Lower lobe of right lung (tissue), 2 donors: ENCODE results near the gene CAMK2A. TPM values are rescaled to one million over a fixed set of nuclear protein-coding genes. Genes with fewer than 3 reads are reported as not detected.

Experiments
- ATAC-seq, 2 donors: fragments of 200-7000 bp; cut with Tn5 transposase; one replicate each; pipeline ENCODE4 v1.9.1; 2020 to 2022; ENCODE audit warnings: mild to moderate bottlenecking in 2 of 2, moderate library complexity in 2 of 2
- DNase-seq: peaks from one replicate; pipeline ENCODE4 v3.0.0-alpha.2; 2020
- H3K27ac ChIP-seq: fragments of 200-600 bp; one replicate; pipeline ENCODE4 v1.8.0; 2022
- H3K27me3 ChIP-seq: fragments of 200-600 bp; one replicate; pipeline ENCODE4 v1.8.0; 2022; ENCODE audit warnings: low read depth
- H3K36me3 ChIP-seq: fragments of 200-600 bp; one replicate; pipeline ENCODE4 v1.8.0; 2022; ENCODE audit warnings: mild to moderate bottlenecking
- H3K4me1 ChIP-seq: fragments of 200-600 bp; one replicate; pipeline ENCODE4 v1.8.0; 2022
- H3K4me3 ChIP-seq: fragments of 200-600 bp; one replicate; pipeline ENCODE4 v1.8.0; 2022; ENCODE audit warnings: mild to moderate bottlenecking
- H3K9me3 ChIP-seq: fragments of 200-600 bp; one replicate; pipeline ENCODE4 v1.8.0; 2022
- CTCF ChIP-seq: fragments of 200-600 bp; IDR thresholded peaks from one replicate; pipeline ENCODE4 v1.8.0; 2022; ENCODE audit warnings: antibody characterized with exemption, mild to moderate bottlenecking
- intact Hi-C: fragments of 100-400 bp; cut with DNase I; formaldehyde crosslinking; loops from one replicate; pipeline ENCODE4 v1.11.0; 2022
- total RNA-seq: library from RNA; stranded (reverse); fragmentation: NEBNext Ultra II Directional; extraction: Animal tissue kit (Norgen Biotek cat#: 25700); gene quantifications from one replicate; pipeline ENCODE4 v1.2.1, GENCODE V29; 2021
- donor health status: DM: no; HTN: yes; CAD: no; lungs with severe emphysema.

Gene CAMK2A
- total RNA-seq, 1 donor from 2014 or later = 1.3 TPM

GRCh38 chr5:150210644-150211043 lies 78.9 kb downstream of the CAMK2A start:
- Histone ChIP-seq H3K9me3 (no peaks in the 10 kb centered on the region), H3K4me1 (peaks cover 12% of the 10 kb centered on the region), H3K27me3 (peaks cover 13% of the 10 kb centered on the region), H3K4me3 (no peak overlapping the region), H3K27ac (no peak overlapping the region), H3K36me3 (no peaks in the 10 kb centered on the region)
- TF ChIP-seq CTCF = no peak
- ATAC-seq (no peak), DNase-seq (no peak)
- intact Hi-C loops = no loop called here

- no peaks in the 10 kb centered on the region for H3K36me3 ChIP-seq
- intact Hi-C loops = no loop called here
- H3K4me1 ChIP-seq = peaks cover 12% of the 10 kb centered on the region
- ATAC-seq = peak; percentile 54 to 77
- no peak overlapping the region for H3K27ac ChIP-seq
- peaks cover 13% of the 10 kb centered on the region for H3K27me3 ChIP-seq
- DNase-seq = peak; percentile 62
- H3K9me3 ChIP-seq = no peaks in the 10 kb centered on the region
- TF ChIP-seq CTCF = no peak
- peak overlapping the region; percentile 3 for H3K4me3 ChIP-seq
Observed at GRCh38 chr5:150209099-150209635, 80.4 kb downstream of the CAMK2A start.

GRCh38 chr5:150208187-150209098 lies 81.1 kb downstream of the CAMK2A start:
- DNase-seq = no peak
- Histone ChIP-seq H3K27ac (no peak overlapping the region), H3K4me1 (peaks cover 12% of the 10 kb centered on the region), H3K4me3 (no peak overlapping the region), H3K36me3 (no peaks in the 10 kb centered on the region), H3K27me3 (peaks cover 13% of the 10 kb centered on the region), H3K9me3 (no peaks in the 10 kb centered on the region)
- no peak for TF ChIP-seq CTCF
- intact Hi-C loops = no loop called here
- ATAC-seq = no peak

- Histone ChIP-seq H3K4me3 (no peak overlapping the region), H3K4me1 (peaks cover 12% of the 10 kb centered on the region), H3K27me3 (peaks cover 13% of the 10 kb centered on the region), H3K27ac (no peak overlapping the region), H3K9me3 (no peaks in the 10 kb centered on the region), H3K36me3 (no peaks in the 10 kb centered on the region)
- no peak for DNase-seq
- intact Hi-C loops = no loop called here
- ATAC-seq = no peak
- no peak for TF ChIP-seq CTCF
Observed at GRCh38 chr5:150206779-150207115, 82.8 kb downstream of the CAMK2A start.

- no peak for DNase-seq
- Histone ChIP-seq H3K27ac (no peak overlapping the region), H3K4me3 (no peak overlapping the region), H3K4me1 (peaks cover 12% of the 10 kb centered on the region), H3K27me3 (peaks cover 13% of the 10 kb centered on the region), H3K36me3 (no peaks in the 10 kb centered on the region), H3K9me3 (no peaks in the 10 kb centered on the region)
- no peak for ATAC-seq
- intact Hi-C loops = no loop called here
- no peak for TF ChIP-seq CTCF
Observed at GRCh38 chr5:150206098-150206778, 83.3 kb downstream of the CAMK2A start.
